Neural cell (in vitro differentiated cells): Measurements from ENCODE around the gene PHC1.

Experiments
- CTCF ChIP-seq: fragments of 450-650 bp; IDR thresholded peaks from 2 replicates; pipeline ENCODE4 v1.5.1; 2014; ENCODE audit warnings: antibody characterized with exemption, mild to moderate bottlenecking, moderate library complexity; ENCODE audit not compliant: poor library complexity, severe bottlenecking
- EP300 ChIP-seq: fragments of 450-650 bp; conservative IDR thresholded peaks from 2 replicates; pipeline ENCODE4 v1.6.1; 2014; ENCODE audit warnings: antibody characterized with exemption, mild to moderate bottlenecking, moderate library complexity; ENCODE audit not compliant: poor library complexity, severe bottlenecking
- RAD21 ChIP-seq: fragments of 450-650 bp; conservative IDR thresholded peaks from 2 replicates; pipeline ENCODE4 v1.6.1; 2014; ENCODE audit warnings: antibody characterized with exemption, mild to moderate bottlenecking, moderate library complexity
- TAF1 ChIP-seq: IDR thresholded peaks from 2 replicates; pipeline ENCODE4 v1.6.1; 2012; ENCODE audit warnings: low read depth

- TF ChIP-seq CTCF (no peak), TAF1 (no peak), EP300 (no peak), RAD21 (no peak)
These were observed 39.6 kb downstream of the PHC1 start for GRCh38 chr12:8953773-8954402.
